Thoracic aorta endothelial cell (primary cell): ENCODE data around the gene FILIP1L. TPM values are rescaled to one million over a fixed set of nuclear protein-coding genes. Genes with fewer than 3 reads are reported as not detected.

Experiments used
- small RNA-seq: library from RNA; depleted of rRNA; stranded (forward); fragments of <200 nt; gene quantifications from one replicate; pipeline ENCODE3, GENCODE V24; 2012
- total RNA-seq: library from RNA; depleted of rRNA; stranded (reverse); fragments of >200 nt; gene quantifications from 2 replicates; pipeline ENCODE4 v1.2.3, GENCODE V29; 2012

Gene FILIP1L
- total RNA-seq, result 25.9 and 30.9 TPM in 2 replicates

DNA sequence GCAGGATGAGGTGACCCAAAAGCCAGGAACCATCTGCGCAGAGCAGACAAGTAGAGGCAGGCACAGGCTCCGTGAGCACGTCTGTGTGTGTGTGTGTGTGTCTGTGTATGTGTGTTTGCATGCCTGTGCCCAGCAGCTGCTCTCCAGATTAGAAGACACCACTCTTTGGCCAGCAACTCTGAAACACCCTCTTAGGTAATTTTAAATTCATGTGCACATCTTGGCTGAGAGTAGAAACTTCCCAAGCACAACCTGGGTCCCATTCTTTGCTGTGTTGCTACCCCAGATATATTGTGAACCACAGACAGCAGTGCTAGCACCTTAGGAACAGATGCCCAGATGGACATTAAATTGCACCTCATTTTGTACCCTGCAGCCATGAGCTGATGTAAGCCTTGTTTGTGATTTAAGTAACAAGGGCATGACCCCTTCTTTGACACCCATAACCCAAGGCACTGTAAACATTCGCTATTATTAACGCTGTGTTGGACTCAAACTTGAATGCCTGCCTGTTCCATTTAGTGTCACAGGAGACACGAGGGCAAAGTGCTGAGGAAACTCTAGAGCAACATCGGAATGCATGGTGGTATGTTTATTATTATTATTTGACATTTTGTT lies at the start of gene FILIP1L:
FILIP1L (minus strand) TSS at position 89 of the 618 bp plus-strand sequence.

DNA sequence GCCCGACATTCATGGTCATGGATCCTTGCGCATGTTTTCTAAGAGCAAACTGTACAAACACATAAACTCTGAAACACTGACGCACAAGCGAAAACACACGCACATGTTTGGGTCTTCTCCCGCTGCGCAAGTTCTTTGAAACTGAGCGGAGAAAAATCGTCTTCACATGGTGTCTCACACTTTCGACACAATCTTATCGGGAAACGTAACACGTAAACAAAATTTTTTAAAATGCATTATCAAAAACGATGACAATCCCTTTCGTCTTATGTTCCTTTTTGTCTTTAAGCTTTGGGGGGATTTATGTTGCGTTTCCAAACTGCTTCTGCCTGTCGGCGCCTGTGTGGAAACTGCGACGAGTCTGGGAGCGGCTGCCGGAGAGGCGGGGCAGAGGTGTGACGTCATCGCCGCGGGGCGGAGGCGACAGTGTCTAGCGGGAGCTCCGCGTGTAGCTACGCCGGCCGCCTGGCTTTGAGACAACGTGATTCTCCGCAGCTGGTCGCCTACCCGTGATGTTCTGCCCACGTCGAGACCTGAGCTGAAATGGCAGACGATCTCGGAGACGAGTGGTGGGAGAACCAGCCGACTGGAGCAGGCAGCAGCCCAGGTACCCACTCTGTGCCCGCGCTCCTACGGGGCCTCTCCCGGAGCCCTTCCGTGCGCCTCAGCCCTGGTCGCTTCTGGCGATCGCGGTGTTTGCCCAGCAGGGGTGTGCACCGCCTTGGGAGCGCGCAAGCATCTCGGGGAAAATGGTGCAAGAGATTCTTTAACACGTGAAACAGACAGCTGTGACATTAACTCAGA lies 296.7 kb downstream of the FILIP1L start, which contains the start of gene CMSS1:
CMSS1 (plus strand) TSS at position 426 of the 804 bp plus-strand sequence.

Small RNA genes lying within 50 kb of the gene (small RNA-seq; reads per million reads assigned to genes)
- gene MIR3921, result not detected

Other genes starting within 250 kb of the FILIP1L start
- gene TBC1D23, start 146.5 kb upstream of the FILIP1L start, total RNA-seq, result 51.7 and 52.4 TPM in 2 replicates
- gene NIT2, start 220.3 kb upstream of the FILIP1L start, total RNA-seq, result 18.4 and 24.3 TPM in 2 replicates